H7 (cell line): Measurements from ENCODE around the gene CARMIL1. TPM values are rescaled to one million over a fixed set of nuclear protein-coding genes. Genes with fewer than 3 reads are reported as not detected.

ENCODE experiments used
- DNase-seq: peaks from one replicate; pipeline ENCODE4 v3.0.0; 2012
- H3K27me3 ChIP-seq: 2 replicates; pipeline ENCODE4 v1.6.0; 2011; ENCODE audit warnings: mild to moderate bottlenecking, low read length; ENCODE audit not compliant: control insufficient read depth, insufficient read depth
- H3K36me3 ChIP-seq: replicated peaks from 2 replicates; pipeline ENCODE4 v1.5.1; 2011; ENCODE audit warnings: low read length; ENCODE audit not compliant: control insufficient read depth, insufficient read depth
- H3K4me3 ChIP-seq: 2 replicates; pipeline ENCODE4 v1.5.1; 2011; ENCODE audit warnings: low read depth, mild to moderate bottlenecking, control low read depth, low read length, moderate library complexity; ENCODE audit not compliant: insufficient read depth
- total RNA-seq: library from RNA; depleted of rRNA; stranded (reverse); fragments of >200 nt; shearing (Covaris generic); gene quantifications from 2 replicates; pipeline ENCODE4 v1.2.3, GENCODE V29; 2014

Gene CARMIL1
- total RNA-seq, 1 experiment from 2014 or later = 19.4 TPM

- no peaks in the 10 kb centered on the region for H3K36me3 ChIP-seq
- DNase-seq = no peak
- no peak overlapping the region for H3K4me3 ChIP-seq
- no peaks in the 10 kb centered on the region for H3K27me3 ChIP-seq
Measured at GRCh38 chr6:25344827-25345226, 65.7 kb downstream of the CARMIL1 start.

DNA sequence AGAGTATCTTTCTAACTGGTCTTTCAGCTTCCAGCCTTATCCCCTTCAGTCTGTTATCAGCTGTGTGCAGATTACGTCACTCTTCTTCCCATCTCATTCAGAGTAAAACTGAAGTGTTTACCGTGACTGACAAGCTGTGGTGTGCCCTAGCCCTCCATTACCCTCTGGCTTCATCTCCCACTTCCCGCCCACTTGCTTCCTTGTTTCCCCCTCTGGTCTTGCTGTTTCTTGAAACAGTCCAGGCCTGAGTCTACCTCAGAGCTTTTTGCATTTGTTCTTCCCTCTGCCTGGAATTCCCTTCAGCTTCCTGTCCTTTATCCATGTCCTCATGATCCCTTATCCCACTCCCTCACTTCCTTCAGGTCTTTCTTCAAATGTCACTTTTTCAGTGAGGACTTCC is 66.9 kb downstream of the CARMIL1 start:
- Histone ChIP-seq H3K36me3 (no peaks in the 10 kb centered on the region), H3K27me3 (no peaks in the 10 kb centered on the region), H3K4me3 (no peak overlapping the region)
- no peak for DNase-seq

DNA sequence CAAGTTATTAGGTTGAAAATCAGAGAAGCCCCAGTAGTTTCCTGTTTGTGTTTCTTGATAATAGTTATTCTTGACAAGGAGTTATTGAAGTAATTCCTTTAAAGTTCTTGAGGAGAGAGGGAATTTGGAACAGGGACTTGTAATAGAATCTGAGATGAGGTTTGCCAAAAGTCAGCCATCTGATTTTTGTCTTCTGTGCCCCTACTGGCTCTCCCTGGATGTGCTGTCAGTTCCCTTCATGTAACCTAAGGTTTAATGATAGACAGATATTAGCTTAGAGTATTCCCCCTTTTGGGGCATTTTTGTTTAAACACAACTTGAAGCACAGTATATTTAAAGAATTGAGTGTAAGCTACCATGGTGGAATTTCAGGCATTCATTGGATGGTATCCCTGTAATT is 71.4 kb downstream of the CARMIL1 start:
- no peak overlapping the region for H3K4me3 ChIP-seq
- DNase-seq = no peak
- H3K36me3 ChIP-seq = no peaks in the 10 kb centered on the region
- no peaks in the 10 kb centered on the region for H3K27me3 ChIP-seq

GRCh38 chr6:25351485-25351884 is 72.3 kb downstream of the CARMIL1 start:
- DNase-seq = no peak
- Histone ChIP-seq H3K36me3 (no peaks in the 10 kb centered on the region), H3K4me3 (no peak overlapping the region), H3K27me3 (no peaks in the 10 kb centered on the region)

DNA sequence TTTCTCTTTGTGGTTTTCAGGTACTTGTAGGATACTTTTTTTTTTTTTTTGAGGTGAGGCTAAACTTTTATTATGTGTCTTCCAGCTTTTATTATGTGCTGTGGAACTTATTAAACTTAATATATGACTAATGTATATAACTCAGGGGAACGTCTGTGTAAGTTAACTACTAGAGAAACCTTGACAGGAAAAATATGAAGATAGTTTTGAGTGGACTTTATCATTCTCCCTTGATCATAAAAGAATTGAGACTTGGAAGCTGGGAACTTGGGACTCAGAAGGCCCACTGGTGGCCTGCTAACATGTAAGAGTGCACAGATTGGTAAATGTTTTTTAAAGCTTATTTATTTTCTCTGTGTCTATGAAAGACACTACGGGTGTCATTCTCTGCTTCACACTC is 73.1 kb downstream of the CARMIL1 start:
- no peak for DNase-seq
- H3K4me3 ChIP-seq = no peak overlapping the region
- no peaks in the 10 kb centered on the region for H3K27me3 ChIP-seq
- no peaks in the 10 kb centered on the region for H3K36me3 ChIP-seq

GRCh38 chr6:25354078-25354932 is 75.1 kb downstream of the CARMIL1 start:
- no peaks in the 10 kb centered on the region for H3K27me3 ChIP-seq
- H3K36me3 ChIP-seq = no peaks in the 10 kb centered on the region
- H3K4me3 ChIP-seq = no peak overlapping the region
- DNase-seq = no peak

DNA sequence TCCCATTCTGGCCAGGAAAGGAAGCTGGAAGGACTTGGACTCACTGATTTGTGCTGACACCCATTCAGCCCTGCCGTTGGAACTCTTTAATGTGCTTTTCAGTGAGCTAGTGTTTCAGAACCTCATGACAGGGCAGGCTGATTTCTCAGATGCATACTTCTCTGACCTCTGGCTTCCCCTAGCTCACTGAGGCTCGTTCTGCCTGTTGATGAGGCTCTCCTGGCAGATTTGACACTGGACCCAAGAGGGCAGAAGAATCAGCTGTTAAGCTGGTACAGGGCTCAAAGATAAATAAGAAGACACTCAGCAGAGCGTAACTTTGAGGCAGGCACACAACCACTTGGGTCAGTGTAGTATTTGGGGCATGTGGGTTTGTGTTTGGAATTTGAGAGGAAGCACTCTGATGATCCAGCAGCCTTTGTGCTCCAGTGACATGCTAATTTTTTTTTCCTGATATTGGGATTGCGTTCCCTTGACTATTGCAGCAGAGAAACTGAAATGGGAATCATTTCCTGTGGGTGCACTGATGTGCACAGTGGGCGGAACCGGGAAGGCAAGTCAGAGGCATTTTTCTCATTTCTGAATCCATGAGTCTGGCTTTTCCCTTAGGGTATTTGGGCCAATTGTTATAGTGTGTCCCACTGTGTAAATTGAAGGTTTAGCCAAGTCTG is 80.2 kb downstream of the CARMIL1 start:
- H3K4me3 ChIP-seq = no peak overlapping the region
- H3K36me3 ChIP-seq = no peaks in the 10 kb centered on the region
- no peaks in the 10 kb centered on the region for H3K27me3 ChIP-seq
- DNase-seq = no peak

DNA sequence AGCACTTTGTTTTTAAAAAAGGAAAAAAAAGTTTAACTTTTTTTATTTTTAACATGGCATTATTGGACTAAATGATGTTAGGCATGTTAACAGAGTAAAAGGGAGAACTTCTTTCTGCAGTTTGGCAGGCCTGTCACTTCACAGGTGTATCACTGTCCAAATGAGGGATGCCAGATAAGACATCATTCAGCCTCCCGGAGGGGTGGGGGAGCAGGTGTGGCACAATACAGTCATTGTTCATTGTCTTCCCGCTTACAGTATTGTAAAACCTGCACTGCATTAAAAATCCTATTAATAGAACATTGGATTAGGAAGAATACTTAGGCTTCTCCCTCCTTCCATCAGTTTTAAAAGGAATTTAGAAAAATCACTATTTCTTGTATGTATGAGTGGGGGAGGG is 80.7 kb downstream of the CARMIL1 start:
- H3K27me3 ChIP-seq = no peaks in the 10 kb centered on the region
- DNase-seq = no peak
- no peaks in the 10 kb centered on the region for H3K36me3 ChIP-seq
- no peak overlapping the region for H3K4me3 ChIP-seq

DNA sequence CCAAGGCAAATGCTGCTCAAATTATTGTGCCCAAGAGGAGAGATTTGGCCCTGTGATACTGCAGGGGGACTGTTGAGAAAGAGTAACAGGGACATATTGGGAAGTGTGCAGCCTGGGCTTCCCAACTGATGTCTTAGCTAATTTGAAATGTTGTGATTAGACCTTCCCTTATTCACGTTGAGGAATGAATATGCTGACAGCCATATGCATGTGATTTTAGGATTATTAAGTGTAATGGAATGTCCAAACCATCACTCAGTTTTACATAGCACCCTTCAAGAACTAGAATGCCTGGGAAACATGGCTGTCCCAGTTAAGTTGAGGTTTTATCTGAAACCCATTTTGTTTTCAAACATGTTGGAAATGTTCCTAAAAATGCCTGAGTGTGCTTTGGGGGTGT is 81.4 kb downstream of the CARMIL1 start:
- Histone ChIP-seq H3K36me3 (no peaks in the 10 kb centered on the region), H3K27me3 (no peaks in the 10 kb centered on the region), H3K4me3 (no peak overlapping the region)
- no peak for DNase-seq

DNA sequence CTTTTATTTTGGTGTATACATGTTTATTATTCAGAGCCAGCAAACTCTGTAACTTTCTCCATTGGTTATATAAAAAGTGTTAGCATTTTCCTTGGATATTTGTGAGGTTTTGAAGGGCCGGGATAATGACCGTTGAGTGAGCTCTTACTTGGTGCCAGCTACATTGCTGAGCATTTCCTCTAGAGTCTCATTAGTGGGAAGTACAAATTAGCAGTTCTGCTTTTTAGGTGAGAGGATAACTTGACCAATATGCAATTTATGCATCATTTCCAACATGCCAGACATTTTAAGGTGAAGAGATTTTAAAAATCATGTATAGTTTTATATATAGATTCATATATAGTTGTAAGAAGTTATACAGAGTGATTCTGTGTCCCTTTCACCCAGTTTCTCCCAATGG is 84.3 kb downstream of the CARMIL1 start:
- H3K4me3 ChIP-seq = no peak overlapping the region
- H3K27me3 ChIP-seq = no peaks in the 10 kb centered on the region
- no peak for DNase-seq
- no peaks in the 10 kb centered on the region for H3K36me3 ChIP-seq

DNA sequence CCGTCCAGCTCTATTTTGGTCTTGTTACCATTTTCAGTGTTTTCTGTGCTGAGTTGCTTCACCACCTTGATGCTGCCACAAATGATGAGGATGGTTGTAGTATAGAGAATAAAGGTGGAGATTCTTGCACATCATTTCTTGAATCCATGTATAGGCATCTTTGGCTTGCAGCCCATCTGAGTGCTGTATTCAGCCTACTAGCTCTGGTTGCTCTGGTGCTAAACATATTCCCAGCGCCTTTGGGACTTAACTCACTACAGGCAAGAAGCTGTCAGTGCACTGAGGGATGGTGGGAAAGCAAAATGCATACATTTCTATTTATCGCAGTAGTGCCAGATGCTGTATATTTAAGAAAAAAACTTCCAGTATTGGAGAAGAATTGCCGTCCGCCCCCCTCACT is 86.0 kb downstream of the CARMIL1 start:
- Histone ChIP-seq H3K27me3 (no peaks in the 10 kb centered on the region), H3K36me3 (no peaks in the 10 kb centered on the region), H3K4me3 (no peak overlapping the region)
- DNase-seq = no peak

DNA sequence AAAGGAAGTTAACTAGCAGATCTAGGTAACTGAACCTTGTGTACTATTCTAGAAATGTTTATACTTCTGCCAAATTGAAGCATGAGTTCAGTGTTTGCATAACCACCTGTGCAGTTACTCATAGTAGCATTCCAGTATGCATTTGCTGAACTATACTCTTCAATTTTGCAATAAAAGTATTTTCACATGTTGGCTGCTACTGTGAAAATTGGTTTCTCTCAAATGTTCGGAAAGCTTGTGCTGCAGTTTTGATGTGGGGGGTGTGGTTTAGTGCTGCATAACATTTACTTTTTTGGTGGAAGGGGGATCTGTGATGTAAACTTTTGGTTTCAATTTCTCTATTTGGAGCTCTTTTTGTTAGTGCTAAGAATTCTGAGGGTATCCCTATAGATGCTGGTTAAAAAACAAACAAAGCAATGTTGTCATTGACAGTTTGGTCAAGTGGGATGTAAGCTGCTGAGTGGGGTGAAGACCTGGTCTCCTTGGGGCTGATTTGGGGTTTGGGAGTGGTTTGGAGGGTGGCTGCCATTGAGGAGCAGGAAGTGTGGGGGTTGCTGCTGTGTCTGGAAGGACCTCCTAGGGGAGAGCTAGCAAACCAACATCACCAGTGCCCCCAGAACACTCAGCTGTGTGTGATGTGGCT is 87.8 kb downstream of the CARMIL1 start:
- no peak for DNase-seq
- H3K36me3 ChIP-seq = no peaks in the 10 kb centered on the region
- H3K27me3 ChIP-seq = no peaks in the 10 kb centered on the region
- H3K4me3 ChIP-seq = no peak overlapping the region

GRCh38 chr6:25369036-25369432 is 89.9 kb downstream of the CARMIL1 start:
- Histone ChIP-seq H3K27me3 (no peaks in the 10 kb centered on the region), H3K4me3 (no peak overlapping the region), H3K36me3 (no peaks in the 10 kb centered on the region)
- no peak for DNase-seq

DNA sequence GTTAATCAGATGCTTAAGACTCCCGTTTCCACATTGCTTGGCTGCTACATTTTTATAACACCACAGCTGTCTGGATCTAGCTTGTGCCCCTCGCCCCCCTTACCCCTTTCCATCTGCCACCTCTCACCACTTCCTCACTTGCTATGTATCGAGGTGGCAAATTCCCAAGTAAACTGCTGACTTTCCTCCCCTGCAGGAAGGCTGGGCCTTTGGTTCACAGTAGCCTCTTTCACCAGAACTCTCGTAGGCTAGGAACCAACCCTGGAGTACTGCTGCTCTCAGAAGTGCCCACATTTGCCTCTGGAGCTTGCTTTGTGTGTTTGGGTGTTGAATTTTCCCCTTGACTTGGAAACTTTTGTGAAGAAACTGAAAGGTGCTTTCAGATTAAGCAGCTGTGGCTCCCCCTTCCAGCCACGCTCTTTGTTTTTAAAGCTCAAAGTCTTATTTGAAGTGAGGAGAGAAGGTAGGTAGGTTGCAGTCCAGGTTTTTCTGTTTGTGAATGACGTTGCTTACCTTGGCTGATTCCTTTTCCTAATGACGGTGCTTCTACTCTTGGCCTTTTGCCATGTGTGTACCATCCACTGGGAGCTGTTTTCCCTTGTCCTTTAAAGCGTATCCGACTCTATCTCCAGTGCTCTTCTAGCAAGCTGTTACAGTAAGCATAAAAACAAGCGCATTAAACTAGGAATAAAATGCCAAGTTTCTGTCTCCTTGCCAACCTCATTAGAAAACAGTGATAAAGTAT is 90.4 kb downstream of the CARMIL1 start:
- no peak overlapping the region for H3K4me3 ChIP-seq
- H3K27me3 ChIP-seq = no peaks in the 10 kb centered on the region
- DNase-seq = no peak
- no peaks in the 10 kb centered on the region for H3K36me3 ChIP-seq
